Activated CD4-positive, alpha-beta T cell treated with anti-CD3 and anti-CD28 coated beads for 4 hours (primary cell): ENCODE measurements around the gene SGPL1.
"Not testable (repeated sequence)": the region's sequence is repeated elsewhere in the genome, so short reads cannot be mapped to it uniquely, and the experiment has no call there.

Experiments used
- DNase-seq, 2 donors: peaks; one replicate each; pipeline ENCODE4 v3.0.0-alpha.2; 2020

SGPL1 gene

GRCh38 chr10:70845816-70846215 lies 30.1 kb downstream of the SGPL1 start:
- no peak for DNase-seq

DNA sequence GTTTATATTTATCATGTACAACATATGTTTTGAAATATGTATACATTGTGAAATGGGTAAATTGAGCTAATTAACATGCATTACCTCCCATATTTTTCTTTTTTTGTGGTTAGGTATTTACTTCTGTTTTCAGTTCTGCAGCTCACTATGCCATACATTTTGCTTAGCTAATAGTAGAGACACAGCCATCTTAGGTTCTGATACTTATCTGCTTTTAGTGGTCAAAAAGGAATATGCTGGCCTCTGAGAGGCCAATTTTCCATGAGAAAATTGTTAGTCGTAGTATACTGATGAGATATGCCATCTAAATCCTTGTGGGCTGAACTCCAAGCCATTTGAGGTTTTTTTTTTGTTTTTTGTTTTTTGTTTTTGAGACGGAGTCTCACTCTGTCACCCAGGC lies 31.0 kb downstream of the SGPL1 start:
- no peak for DNase-seq

GRCh38 chr10:70847659-70848360 lies 32.1 kb downstream of the SGPL1 start:
- DNase-seq, result no peak

- no peak for DNase-seq
Observed at GRCh38 chr10:70849582-70850016, 33.9 kb downstream of the SGPL1 start.

GRCh38 chr10:70850097-70850496 lies 34.3 kb downstream of the SGPL1 start:
- DNase-seq, result no peak

DNA sequence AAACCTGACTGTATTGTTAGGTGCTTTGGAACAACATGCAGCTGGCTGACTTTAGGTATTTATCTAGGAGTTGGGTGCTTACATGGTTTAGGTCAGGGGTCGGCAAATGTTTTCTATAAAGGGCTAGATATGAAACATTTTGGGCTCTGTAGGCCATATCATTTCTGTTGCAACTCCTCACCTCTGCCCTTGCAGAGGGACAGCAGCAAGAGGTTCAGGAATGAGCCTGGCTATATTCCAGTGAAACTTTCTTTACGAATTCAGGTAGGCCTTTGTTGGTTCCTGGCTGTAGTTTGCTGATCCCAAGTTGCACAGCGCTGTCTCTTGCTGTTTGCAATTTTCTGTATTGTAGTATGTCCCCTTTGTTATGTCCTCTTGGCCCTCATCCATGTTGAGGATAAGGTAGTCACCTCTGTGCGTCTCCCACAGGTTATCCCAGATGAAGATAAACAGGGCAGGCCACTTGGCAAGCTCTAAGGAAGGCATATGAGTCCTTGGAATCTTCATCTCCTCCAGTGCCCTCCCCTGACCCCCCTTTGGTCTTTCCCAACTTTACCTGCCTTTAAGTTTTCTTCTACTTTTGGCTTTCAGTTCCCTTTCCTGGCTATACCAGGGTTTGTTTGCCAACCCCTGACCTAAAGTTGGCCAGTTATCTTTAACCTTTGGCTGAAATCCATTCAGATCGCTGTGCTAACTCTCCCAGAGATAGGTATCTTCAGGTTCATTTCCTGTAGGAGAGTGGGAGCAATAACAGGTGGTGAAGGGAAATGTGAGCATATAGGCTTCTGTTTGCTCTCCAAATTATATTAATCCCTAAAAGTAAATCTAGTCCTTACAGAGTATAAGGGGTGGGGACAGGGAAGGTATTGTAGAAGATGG lies 36.1 kb downstream of the SGPL1 start:
- DNase-seq, result no peak

GRCh38 chr10:70853038-70853437 lies 37.3 kb downstream of the SGPL1 start:
- no peak for DNase-seq

GRCh38 chr10:70853457-70853856 lies 37.7 kb downstream of the SGPL1 start:
- DNase-seq, result no peak

GRCh38 chr10:70856454-70856853 lies 40.7 kb downstream of the SGPL1 start:
- no peak for DNase-seq

DNA sequence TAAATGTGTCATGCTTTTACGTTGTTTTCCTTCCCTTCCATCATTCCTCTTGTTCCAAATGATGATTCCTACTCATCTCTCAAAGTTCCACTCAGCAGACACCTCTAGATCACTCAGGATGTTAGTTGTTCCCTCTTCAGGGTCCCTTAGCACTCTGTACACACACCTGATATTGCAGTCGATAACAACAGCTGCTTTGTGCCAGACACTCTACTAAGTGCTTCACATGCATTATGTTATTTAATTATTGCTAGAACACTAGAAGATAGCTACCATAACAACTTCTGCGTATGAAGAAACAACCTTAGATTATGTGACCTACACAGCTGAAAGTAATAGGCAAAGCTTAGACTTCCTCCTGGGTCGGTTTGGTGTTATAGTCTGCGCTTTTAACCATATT lies 43.0 kb downstream of the SGPL1 start:
- no peak for DNase-seq

DNA sequence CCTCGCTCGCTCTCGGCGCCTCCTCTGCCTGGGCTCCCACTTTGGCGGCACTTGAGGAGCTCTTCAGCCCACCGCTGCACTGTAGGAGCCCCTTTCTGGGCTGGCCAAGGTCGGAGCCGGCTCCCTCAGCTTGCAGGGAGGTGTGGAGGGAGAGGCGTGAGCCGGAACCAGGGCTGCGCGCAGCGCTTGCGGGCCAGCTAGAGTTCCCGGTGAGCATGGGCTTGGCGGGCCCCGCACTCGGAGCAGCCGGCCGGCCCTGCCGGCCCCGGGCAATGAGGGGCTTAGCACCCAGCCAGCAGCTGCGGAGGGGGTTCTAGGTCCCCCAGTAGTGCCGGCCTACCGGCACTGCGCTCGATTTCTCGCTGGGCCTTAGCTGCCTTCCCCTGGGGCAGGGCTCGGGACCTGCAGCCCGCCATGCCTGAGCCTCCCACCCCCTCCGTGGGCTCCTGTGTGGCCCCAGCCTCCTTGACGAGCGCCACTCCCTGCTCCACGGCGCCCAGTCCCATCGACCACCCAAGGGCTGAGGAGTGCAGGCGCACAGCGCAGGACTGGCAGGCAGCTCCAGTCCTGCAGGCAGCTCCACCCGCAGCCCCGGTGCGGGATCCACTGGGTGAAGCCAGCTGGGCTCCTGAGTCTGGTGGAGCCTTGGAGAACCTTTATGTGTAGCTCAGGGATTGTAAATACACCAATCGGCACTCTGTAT lies 45.9 kb downstream of the SGPL1 start:
- DNase-seq, result not testable (repeated sequence)

DNA sequence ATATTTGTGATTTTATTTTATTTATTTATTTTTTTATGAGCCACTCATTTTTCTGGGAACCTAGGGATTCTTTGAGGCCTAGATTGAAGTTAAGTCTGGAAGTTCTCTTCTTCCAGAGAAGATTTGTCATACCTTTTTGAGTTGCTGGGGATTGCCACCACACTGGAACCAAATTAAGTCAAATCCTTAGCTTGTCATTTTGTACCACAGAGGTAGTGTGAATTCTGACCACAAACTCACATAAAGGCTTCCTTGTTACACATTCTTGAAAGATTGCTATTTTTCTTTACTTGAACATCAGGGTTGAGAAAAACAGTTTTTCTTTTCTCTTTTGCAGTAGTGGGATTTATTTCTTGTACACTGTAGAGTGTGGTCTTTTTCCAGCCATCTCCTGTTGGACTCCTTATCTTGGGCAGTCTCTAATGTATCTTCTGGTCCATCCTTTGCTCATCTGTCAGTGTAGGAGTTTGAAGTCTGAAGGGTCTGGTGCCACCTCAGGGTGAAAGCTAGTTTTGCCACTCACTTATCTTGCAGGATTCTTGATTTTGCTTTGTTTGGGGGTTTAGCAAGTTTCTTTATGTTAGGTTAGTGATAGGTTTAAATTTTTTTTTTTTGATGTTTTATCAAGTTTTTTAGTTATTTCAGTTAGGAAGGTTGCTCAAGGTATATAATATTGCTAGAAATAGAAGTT lies 47.9 kb downstream of the SGPL1 start:
- DNase-seq, result no peak

DNA sequence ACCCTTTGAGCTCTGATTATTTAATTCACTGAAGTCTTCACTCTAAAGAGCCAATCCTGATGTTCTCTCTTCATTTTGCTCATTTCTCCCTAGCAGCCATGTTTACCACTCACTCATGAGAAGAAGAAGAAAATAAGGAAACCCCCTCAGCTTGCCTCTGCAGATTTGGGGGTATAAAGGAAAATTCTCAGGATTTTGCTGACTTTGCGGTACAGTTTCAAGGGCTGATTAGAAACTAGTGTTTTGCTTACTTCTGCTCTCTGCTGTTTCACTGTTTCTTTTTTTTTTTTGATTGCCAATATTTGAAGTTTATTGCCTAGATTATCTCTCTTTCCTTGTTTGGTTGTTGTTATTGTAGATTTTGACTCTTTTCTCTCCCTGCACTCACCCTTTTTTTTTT lies 49.2 kb downstream of the SGPL1 start:
- DNase-seq, result no peak

DNA sequence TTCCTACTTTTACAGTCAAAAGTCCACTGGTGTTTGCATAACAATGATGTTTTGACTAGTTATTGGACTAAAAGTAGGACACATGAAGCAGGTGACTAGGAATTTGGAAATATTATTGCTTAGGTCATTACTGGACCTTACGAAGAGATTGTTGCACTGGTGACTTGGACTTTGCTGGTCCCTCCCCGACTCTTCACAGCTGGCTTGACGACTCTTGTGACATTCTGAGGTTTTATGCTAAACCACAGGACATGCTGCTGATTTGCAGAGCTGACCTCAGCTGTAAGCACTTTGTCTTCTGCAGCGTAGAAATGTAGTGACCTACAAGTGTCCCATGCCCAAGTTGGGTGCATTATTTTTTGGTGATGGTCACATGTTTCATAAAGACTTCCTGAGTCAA lies 50.7 kb downstream of the SGPL1 start:
- no peak for DNase-seq

- DNase-seq, result no peak
Observed at GRCh38 chr10:70872291-70872690, 56.5 kb downstream of the SGPL1 start.

DNA sequence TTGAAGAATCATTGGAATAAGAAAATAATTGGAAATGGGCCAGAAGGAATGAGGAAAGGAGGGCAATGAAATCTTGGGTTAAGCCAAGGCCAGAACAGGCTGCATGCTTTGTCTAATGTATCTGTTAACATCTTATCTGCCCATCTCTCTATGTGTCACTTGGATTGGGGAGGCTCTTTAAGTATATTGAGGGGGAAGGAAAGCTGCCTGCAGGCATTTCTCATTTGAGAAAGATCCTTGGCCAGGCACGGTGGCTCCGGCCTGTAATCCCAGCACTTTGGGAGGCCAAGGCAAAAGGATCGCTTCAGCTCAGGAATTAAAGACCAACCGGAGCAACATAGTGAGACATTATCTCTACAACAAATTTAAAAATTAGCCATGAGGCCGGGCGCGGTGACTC lies 58.3 kb downstream of the SGPL1 start:
- no peak for DNase-seq

- no peak for DNase-seq
Observed at GRCh38 chr10:70879207-70879606, 63.5 kb downstream of the SGPL1 start.

DNA sequence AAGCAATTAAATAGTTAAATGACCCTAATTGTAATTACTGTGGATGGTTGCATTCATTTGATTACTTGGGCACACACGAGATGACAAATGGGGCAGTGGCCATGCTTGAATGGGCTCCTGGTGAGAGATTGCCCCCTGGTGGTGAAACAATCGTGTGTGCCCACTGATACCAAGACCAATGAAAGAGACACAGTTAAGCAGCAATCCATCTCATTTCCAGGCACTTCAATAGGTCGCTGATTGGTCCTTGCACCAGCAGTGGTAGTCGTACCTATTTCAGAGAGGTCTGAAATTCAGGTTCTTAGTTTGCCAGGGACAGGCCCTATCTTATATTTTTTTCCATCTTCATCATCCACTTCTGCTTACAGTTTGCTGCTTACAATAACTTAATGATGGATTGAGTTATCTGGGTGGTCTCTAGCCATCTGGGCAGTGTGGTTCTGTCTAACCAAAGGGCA lies 64.4 kb downstream of the SGPL1 start:
- DNase-seq, result peak; percentile 73 to 80

DNA sequence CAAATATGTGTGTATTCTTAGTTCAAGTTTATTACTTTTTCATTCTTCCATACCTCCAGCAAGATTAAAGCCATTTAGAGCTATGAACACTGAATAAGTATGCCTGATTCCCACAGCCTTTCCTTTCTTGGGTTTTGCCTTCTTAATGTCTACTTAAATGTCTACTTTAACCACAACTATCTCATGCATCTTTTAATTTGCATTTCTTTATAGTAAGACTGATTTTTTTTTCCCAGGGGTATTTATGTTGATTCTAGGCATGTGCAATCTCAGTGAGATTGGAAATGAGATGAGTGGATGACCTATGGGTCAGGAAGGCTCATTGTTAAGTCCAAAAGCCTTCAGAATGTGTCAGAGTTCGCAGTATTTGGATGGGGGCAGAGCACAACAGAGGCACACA lies 69.0 kb downstream of the SGPL1 start:
- DNase-seq, result no peak

DNA sequence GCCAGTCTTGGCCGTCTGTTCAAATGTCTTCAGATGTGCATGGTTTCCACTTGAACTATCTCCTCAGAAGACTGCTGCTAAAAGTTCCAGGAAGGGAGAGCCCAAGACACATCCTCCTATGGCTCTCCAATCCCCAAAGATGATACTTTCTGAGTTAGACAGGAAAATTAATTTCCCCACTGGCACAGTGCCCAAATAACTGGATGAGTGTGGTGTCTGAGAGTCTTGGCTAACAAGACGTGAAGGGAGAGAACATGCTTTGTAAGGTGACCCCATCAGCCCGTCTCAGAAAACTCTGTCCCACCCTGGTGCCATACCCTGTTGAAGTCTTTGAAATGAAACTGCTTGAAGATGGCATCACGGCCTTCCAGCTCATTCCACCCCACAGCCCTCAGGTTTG lies 69.7 kb downstream of the SGPL1 start:
- DNase-seq, result no peak

DNA sequence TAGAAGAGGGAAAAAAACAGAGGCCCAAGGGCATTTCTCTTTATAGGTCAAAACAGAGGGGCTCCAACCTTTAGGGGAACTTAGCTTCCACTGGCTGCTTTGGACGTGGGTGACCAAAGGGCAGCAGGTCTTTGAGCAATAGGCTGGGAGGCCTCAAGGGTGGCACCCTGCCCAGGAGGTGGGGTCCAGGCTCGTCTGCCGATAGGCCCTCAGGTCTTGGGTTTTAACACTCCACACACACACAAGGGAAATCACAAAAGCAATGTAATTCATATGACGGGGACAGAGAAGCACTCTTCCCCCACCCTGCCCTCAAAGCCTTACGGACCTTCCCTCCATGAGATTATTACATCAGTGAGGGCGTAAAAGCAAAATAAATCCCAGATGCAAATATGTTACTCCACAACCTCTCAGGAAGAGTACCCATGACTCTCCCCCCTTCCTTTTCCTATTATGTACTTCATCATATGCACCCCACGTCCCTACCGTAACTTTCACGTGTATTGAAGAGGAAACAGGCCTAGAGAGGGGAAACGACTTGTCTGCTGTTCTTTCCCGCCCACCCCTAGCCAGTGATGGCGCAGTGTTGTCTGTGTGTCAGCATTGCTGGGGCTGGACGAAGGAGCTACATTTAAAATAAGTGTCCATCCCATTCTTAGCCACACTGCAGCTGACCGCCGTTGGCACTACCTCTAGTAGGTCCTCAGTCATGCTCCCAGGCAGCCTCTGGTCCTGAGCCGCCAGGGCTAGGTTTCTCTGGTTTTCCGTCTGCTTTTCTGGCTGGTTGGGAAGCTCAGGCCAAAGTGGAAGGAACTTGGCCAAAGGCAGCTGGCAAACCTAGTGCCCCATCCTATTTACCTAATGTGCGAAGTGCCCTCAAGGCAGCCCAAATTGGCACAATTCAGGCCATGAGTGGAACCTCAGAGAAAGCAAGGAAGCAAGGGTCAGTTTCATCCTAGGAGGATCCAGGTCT lies 70.5 kb downstream of the SGPL1 start:
- DNase-seq, result no peak
